Measurements from ENCODE around the gene TYRP1.

Gene TYRP1

DNA sequence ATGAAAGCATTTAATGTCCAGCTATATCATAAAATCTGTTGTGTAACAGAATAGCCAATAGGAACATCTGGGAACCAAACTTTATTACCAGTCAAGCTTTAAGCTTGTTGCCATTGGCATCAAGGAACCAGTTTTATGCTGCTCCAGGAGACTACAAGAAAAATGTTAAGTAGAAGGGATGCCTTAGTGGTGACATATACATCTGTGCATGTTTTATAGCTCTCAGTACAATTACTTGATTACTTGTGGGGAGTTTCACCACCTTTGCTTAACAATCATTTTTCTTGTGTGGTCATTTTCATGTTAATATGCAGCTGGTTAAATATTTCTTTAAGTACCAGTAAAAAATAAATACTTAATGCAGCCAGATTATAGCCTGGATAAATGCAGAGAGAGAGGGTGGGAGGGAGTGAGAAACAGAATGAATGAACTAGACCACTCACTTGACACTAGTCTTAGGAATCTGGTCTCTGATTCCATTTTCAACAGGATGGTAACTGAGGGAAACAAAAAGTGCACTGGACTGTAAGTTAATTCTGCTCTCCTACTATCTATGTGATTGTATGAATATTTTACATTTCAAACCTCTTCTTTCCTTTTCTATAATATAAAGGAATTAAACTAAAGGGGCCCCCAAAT lies 45.9 kb downstream of the TYRP1 start:
- no peak for DNase-seq

DNA sequence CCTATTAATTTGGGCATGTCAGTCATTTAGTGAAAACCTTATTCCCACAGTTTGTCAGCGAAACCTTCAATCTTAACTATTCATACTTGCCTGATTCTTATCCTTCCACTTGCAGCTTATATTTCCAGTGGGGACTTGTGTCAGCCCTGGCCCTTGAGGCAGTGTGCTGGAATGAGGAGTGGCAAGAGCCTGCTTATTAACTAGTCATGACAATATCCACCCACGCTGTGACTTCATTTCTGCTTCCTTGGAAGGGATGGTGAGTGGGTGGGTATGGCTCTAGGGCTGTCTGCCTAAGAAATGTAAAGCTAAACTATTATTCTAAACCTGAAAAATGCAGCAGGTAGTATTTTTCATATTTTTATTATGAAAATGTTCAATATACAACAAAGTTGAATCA lies 47.7 kb downstream of the TYRP1 start:
- no peak for DNase-seq

DNA sequence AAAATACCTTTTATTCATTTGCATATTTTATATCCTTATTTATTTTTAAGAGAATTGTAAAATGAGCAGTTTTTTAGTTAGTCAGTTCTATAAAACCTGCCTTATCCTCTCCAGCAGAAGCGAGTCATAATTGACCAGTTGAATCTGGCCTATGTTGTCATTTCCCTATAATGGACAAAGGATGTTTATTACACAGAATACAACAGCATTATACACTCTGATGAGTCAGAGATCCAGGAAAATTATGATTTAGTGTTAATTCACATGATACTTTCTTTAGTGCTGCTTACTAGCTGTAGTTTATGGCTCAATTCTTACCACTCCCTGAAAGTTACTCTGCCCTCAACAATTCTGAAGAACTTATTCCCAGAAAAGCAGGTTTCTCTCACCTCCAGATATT lies 54.8 kb downstream of the TYRP1 start:
- DNase-seq = no peak

DNA sequence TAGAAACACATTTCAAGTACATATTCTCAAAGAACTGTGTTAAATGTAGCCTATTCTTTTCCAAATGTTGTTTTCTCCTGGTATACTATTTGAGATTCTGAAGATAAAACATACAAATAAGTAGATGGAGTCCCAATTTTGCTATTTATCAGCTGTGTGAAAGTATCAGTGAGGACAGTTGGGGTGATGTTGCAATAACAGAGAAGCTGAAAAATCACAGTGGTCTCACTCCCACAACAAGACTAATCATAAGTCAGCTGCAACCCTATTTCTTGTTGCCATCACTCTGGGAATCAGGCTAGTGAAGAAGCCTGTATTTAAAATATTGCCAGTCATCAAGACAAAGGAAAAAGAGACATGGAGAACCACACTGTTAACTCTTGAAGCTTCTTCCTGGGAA lies 55.8 kb downstream of the TYRP1 start:
- no peak for DNase-seq

DNA sequence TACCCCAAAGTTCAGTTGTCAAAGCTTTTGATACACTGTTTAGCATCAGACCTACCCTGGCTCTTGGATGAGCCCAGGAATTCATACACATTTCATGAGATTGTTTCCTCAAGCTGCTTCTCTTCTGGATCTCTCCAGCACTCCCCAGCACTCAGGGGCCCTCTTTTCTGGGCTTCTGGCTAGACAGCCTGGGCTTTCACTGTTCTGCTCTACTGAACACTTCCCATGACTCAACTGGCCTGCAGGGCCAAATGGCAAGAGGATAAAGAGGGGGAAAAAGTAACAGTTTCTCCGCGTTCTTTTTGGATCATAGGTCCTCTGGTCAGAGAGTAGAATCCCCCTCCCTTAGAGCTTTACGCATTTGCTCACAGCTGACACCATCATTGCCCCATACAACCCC lies 60.7 kb downstream of the TYRP1 start:
- no peak for DNase-seq

DNA sequence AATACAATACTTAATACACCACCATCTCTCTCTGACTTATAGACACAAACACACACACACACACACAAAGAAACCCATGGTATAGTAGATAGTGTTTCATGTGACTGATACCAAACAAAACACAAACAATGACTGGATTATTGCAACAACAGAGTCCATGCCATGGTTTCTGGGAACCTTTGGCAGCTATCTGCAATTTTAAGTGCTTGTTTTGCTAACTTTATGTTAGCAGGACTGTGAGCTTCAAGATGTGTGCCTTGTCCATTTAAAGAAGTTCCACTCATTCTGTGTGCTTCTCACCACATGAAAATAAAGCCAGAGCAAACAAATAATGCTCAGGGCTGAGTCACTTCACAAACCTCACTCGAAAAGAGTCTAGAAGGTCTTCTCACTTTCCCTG lies 66.6 kb downstream of the TYRP1 start:
- no peak for DNase-seq

Data from CD4-positive, alpha-beta T cell treated with Interleukin-17A for 4 hours (primary cell).